HEK293 (cell line): ENCODE measurements around the gene AKR7A2.

ENCODE experiments used
- CTCF ChIA-PET: fragments of 350-600 bp; formaldehyde crosslinking; extraction: SDS; loops from one replicate; lab custom pipeline; 2021; ENCODE audit warnings: antibody characterized with exemption; lab: Yijun Ruan, JAX
- POLR2A ChIA-PET: fragments of 300-600 bp; formaldehyde crosslinking; extraction: SDS; loops from one replicate; lab custom pipeline; 2020; ENCODE audit warnings: antibody characterized with exemption, inconsistent platforms; lab: Yijun Ruan, JAX
- H3K27ac ChIP-seq: fragments of 200-500 bp; sonication (Bioruptor generic); 2 replicates; pipeline ENCODE4 v1.5.1; 2014; ENCODE audit warnings: low read depth, low read length, control low read depth, inconsistent platforms; ENCODE audit errors: extremely low read depth
- H3K36me3 ChIP-seq, 2 experiments: fragments of 200-500 bp in 1 of 2; sonication (Bioruptor generic) in 1 of 2; 1 replicate in 1 of 2; 2 replicates in 1 of 2; pipeline ENCODE4 v1.5.1; 2014 to 2017; ENCODE audit warnings: inconsistent platforms in 2 of 2, low read length in 2 of 2; ENCODE audit not compliant: control insufficient read depth in 2 of 2, insufficient read depth in 1 of 2
- H3K4me1 ChIP-seq: fragments of 200-500 bp; sonication (Bioruptor generic); 2 replicates; pipeline ENCODE4 v1.5.1; 2014; ENCODE audit warnings: mild to moderate bottlenecking, low read length, inconsistent platforms; ENCODE audit not compliant: control insufficient read depth, insufficient read depth
- H3K4me3 ChIP-seq: 2 replicates; pipeline ENCODE4 v1.5.1; 2011; ENCODE audit warnings: low read depth, mild to moderate bottlenecking, control low read depth, low read length, moderate library complexity
- H3K9me3 ChIP-seq: fragments of 200-500 bp; sonication (Bioruptor generic); 2 replicates; pipeline ENCODE4 v1.5.1; 2014; ENCODE audit warnings: low read depth, low read length, inconsistent platforms; ENCODE audit not compliant: control insufficient read depth, insufficient read depth
- BCL6B ChIP-seq: fragments of 450-650 bp; formaldehyde crosslinking; IDR thresholded peaks from 2 replicates; pipeline ENCODE4 v1.5.1; 2017; ENCODE audit warnings: missing biosample characterization, missing genetic modification characterization
- KLF8 ChIP-seq: fragments of 450-650 bp; formaldehyde crosslinking; IDR thresholded peaks from 2 replicates; pipeline ENCODE4 v1.5.1; 2016; ENCODE audit warnings: missing biosample characterization, missing genetic modification characterization
- SP2 ChIP-seq: fragments of 450-650 bp; formaldehyde crosslinking; IDR thresholded peaks from 2 replicates; pipeline ENCODE4 v1.5.1; 2016; ENCODE audit warnings: missing biosample characterization, missing genetic modification characterization
- TSHZ1 ChIP-seq: fragments of 450-650 bp; formaldehyde crosslinking; IDR thresholded peaks from 2 replicates; pipeline ENCODE4 v1.5.1; 2016; ENCODE audit warnings: missing biosample characterization, missing genetic modification characterization, borderline replicate concordance
- ZBTB17 ChIP-seq: fragments of 450-650 bp; formaldehyde crosslinking; IDR thresholded peaks from 2 replicates; pipeline ENCODE4 v1.5.1; 2016; ENCODE audit warnings: missing biosample characterization, missing genetic modification characterization
- ZNF10 ChIP-seq: fragments of 450-650 bp; formaldehyde crosslinking; IDR thresholded peaks from 2 replicates; pipeline ENCODE4 v1.5.1; 2017; ENCODE audit warnings: missing biosample characterization, missing genetic modification characterization
- ZNF121 ChIP-seq: fragments of 450-650 bp; formaldehyde crosslinking; IDR thresholded peaks from 2 replicates; pipeline ENCODE4 v1.5.1; 2016; ENCODE audit warnings: missing biosample characterization, missing genetic modification characterization
- ZNF133 ChIP-seq: fragments of 450-650 bp; formaldehyde crosslinking; IDR thresholded peaks from 2 replicates; pipeline ENCODE4 v1.5.1; 2016; ENCODE audit warnings: missing biosample characterization, missing genetic modification characterization
- ZNF248 ChIP-seq: fragments of 450-650 bp; formaldehyde crosslinking; IDR thresholded peaks from 2 replicates; pipeline ENCODE4 v1.5.1; 2017; ENCODE audit warnings: missing biosample characterization, missing genetic modification characterization
- ZNF292 ChIP-seq: fragments of 450-650 bp; formaldehyde crosslinking; IDR thresholded peaks from 2 replicates; pipeline ENCODE4 v1.5.1; 2016; ENCODE audit warnings: low read depth, missing biosample characterization, missing genetic modification characterization, borderline replicate concordance
- ZNF311 ChIP-seq: fragments of 450-650 bp; formaldehyde crosslinking; IDR thresholded peaks from 2 replicates; pipeline ENCODE4 v1.5.1; 2017; ENCODE audit warnings: missing biosample characterization, missing genetic modification characterization, borderline replicate concordance
- ZNF398 ChIP-seq: fragments of 450-650 bp; formaldehyde crosslinking; IDR thresholded peaks from 2 replicates; pipeline ENCODE4 v1.5.1; 2017; ENCODE audit warnings: missing biosample characterization, missing genetic modification characterization
- ZNF521 ChIP-seq: fragments of 450-650 bp; formaldehyde crosslinking; IDR thresholded peaks from 2 replicates; pipeline ENCODE4 v1.5.1; 2017; ENCODE audit warnings: missing biosample characterization, mild to moderate bottlenecking, missing genetic modification characterization
- ZNF561 ChIP-seq: fragments of 450-650 bp; IDR thresholded peaks from 2 replicates; pipeline ENCODE4 v1.5.1; 2018; ENCODE audit warnings: missing biosample characterization, missing genetic modification characterization, borderline replicate concordance
- ZNF580 ChIP-seq: fragments of 450-650 bp; formaldehyde crosslinking; IDR thresholded peaks from 2 replicates; pipeline ENCODE4 v1.5.1; 2016; ENCODE audit warnings: missing biosample characterization, missing genetic modification characterization
- ZNF776 ChIP-seq: fragments of 450-650 bp; formaldehyde crosslinking; IDR thresholded peaks from 2 replicates; pipeline ENCODE4 v1.5.0; 2017; ENCODE audit warnings: missing biosample characterization, missing genetic modification characterization, borderline replicate concordance
- ZNF792 ChIP-seq: fragments of 450-650 bp; formaldehyde crosslinking; IDR thresholded peaks from 2 replicates; pipeline ENCODE4 v1.5.1; 2016; ENCODE audit warnings: missing biosample characterization, missing genetic modification characterization
- ZSCAN23 ChIP-seq: fragments of 450-650 bp; formaldehyde crosslinking; IDR thresholded peaks from 2 replicates; pipeline ENCODE4 v1.5.1; 2016; ENCODE audit warnings: missing biosample characterization, missing genetic modification characterization
- ZSCAN5A ChIP-seq: fragments of 450-650 bp; formaldehyde crosslinking; IDR thresholded peaks from 2 replicates; pipeline ENCODE4 v1.5.1; 2016; ENCODE audit warnings: missing biosample characterization, missing genetic modification characterization
- TF ChIP-seq, protein P1 (sequence below): fragments of 450-650 bp; IDR thresholded peaks from 2 replicates; pipeline ENCODE4 v1.5.1; 2018; ENCODE audit warnings: missing biosample characterization, missing genetic modification characterization

The AKR7A2 gene

GRCh38 chr1:19268445-19268844 lies 43.5 kb downstream of the AKR7A2 start:
- ChIA-PET POLR2A (interaction anchor here (1.0 kb wide), 1 partner anchor 17 kb away, joined by 3 read pairs; the partner anchor contains the start of genes EMC1 and MRTO4), CTCF (interaction anchor here (0.9 to 1.3 kb wide), 2 partner anchors 11 to 385 kb away, joined by 3 read pairs; no protein-coding TSS in a partner anchor)
- Histone ChIP-seq H3K36me3 (peaks cover 0 to 19% of the 10 kb centered on the region in 2 experiments; a peak in 1 of 3 replicates), H3K27ac (no peak overlapping the region), H3K4me1 (no peaks in the 10 kb centered on the region), H3K4me3 (no peak overlapping the region), H3K9me3 (no peaks in the 10 kb centered on the region)
- TF ChIP-seq ZNF561 (tag by site-specific recombination) (no peak), ZNF248 (no peak), TSHZ1 (tag by site-specific recombination) (no peak), ZNF792 (tag by site-specific recombination) (no peak), ZSCAN5A (no peak), SP2 (tag by site-specific recombination) (no peak), ZNF580 (tag by site-specific recombination) (no peak), ZNF133 (tag by site-specific recombination) (no peak), ZNF398 (tag by site-specific recombination) (no peak), ZNF776 (tag by site-specific recombination) (no peak)
- TF ChIP-seq, protein P1, sequence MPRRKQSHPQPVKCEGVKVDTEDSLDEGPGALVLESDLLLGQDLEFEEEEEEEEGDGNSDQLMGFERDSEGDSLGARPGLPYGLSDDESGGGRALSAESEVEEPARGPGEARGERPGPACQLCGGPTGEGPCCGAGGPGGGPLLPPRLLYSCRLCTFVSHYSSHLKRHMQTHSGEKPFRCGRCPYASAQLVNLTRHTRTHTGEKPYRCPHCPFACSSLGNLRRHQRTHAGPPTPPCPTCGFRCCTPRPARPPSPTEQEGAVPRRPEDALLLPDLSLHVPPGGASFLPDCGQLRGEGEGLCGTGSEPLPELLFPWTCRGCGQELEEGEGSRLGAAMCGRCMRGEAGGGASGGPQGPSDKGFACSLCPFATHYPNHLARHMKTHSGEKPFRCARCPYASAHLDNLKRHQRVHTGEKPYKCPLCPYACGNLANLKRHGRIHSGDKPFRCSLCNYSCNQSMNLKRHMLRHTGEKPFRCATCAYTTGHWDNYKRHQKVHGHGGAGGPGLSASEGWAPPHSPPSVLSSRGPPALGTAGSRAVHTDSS (tag by site-specific recombination): no peak

- H3K4me1 ChIP-seq: no peaks in the 10 kb centered on the region
- peaks cover 6 to 47% of the 10 kb centered on the region in 2 experiments; a peak in 2 of 3 replicates for H3K36me3 ChIP-seq
- POLR2A ChIA-PET: no interaction called here
- no peak overlapping the region for H3K27ac ChIP-seq
- H3K4me3 ChIP-seq: no peak overlapping the region
- no peaks in the 10 kb centered on the region for H3K9me3 ChIP-seq
- CTCF ChIA-PET: interaction anchor here (0.5 to 1.3 kb wide), 4 partner anchors 11 to 665 kb away, joined by 3 to 4 read pairs (median 4); partner anchors contain the start of genes AKR7A2 and SLC66A1
- TF ChIP-seq ZNF580 (tag by site-specific recombination) (no peak), ZSCAN23 (tag by site-specific recombination) (no peak), ZNF311 (tag by site-specific recombination) (no peak), ZBTB17 (no peak), ZSCAN5A (no peak), ZNF121 (tag by site-specific recombination) (no peak), ZNF292 (no peak), KLF8 (tag by site-specific recombination) (no peak), BCL6B (tag by site-specific recombination) (no peak), ZNF10 (tag by site-specific recombination) (no peak), ZNF521 (no peak)
These were observed 49.2 kb downstream of the AKR7A2 start for GRCh38 chr1:19262744-19263143.
